ENCODE data around the gene NMUR1. TPM values are rescaled to one million over a fixed set of nuclear protein-coding genes. Genes with fewer than 3 reads are reported as not detected.

Gene NMUR1
- polyA plus RNA-seq, 1 donor (not counting 4 experiments of a cell fraction or from before 2014, with no cell fraction given), result not detected

GRCh38 chr2:231552752-231553151 is 22.5 kb upstream of the NMUR1 start:
- no peaks in the 10 kb centered on the region for H3K36me3 ChIP-seq (ENCODE audit: control insufficient read depth in 2 of 2, extremely low read depth in 1 of 2, insufficient read depth in 2 of 2, low read length in 2 of 2)
- H2AFZ ChIP-seq (ENCODE audit: control insufficient read depth, low read length), result no peak overlapping the region
- no peaks in the 10 kb centered on the region for H4K20me1 ChIP-seq (ENCODE audit: control insufficient read depth, extremely low read depth, insufficient read depth, low read length)
- H3K4me1 ChIP-seq (ENCODE audit: control insufficient read depth, extremely low read depth, insufficient read depth, low read length), result no peaks in the 10 kb centered on the region
- dilution Hi-C loops (cut with MboI; ENCODE audit: extremely low pct_ligation_motif_present, low sequenced_read_pairs), result no loop called here
- DNase-seq (ENCODE audit: low read depth, low spot score), result no peak
- TF ChIP-seq CTCF (optimal IDR thresholded peaks at IDR 0.05 in 1 of 3, IDR thresholded peaks at IDR 0.05 in 1 of 3, conservative IDR thresholded peaks at IDR 0.05 in 1 of 3; ENCODE audit: extremely low read depth in 1 of 3, insufficient read depth in 2 of 3, low read length in 3 of 3) (no peak), EZH2 (IDR thresholded peaks at IDR 0.05; ENCODE audit: low read length) (no peak)
- H3K4me3 ChIP-seq (ENCODE audit: control insufficient read depth in 2 of 3, extremely low read depth in 1 of 3, insufficient read depth in 2 of 3, low read depth in 1 of 3, low read length in 3 of 3), result no peak overlapping the region
- H3K9me1 ChIP-seq (ENCODE audit: control insufficient read depth, extremely low read depth, insufficient read depth, low read length), result no peaks in the 10 kb centered on the region
- H3K9ac ChIP-seq (ENCODE audit: control insufficient read depth, extremely low read depth, insufficient read depth, low read length), result no peak overlapping the region
- H3K4me2 ChIP-seq (ENCODE audit: control insufficient read depth, extremely low read depth, insufficient read depth, low read depth, low read length), result no peak overlapping the region
- no peaks in the 10 kb centered on the region for H3K27me3 ChIP-seq (ENCODE audit: control insufficient read depth, extremely low read depth, insufficient read depth, low read length)
- no peak for FAIRE-seq
- H3K9me3 ChIP-seq (ENCODE audit: control insufficient read depth, low read depth, low read length), result no peaks in the 10 kb centered on the region
- no peak overlapping the region for H3K27ac ChIP-seq (ENCODE audit: control insufficient read depth, insufficient read depth, low read length)
- H3K79me2 ChIP-seq (ENCODE audit: control insufficient read depth, insufficient read depth, low read length), result no peaks in the 10 kb centered on the region

- no peak for FAIRE-seq
- dilution Hi-C loops (cut with MboI; ENCODE audit: extremely low pct_ligation_motif_present, low sequenced_read_pairs), result no loop called here
These were observed 19.4 kb upstream of the NMUR1 start for GRCh38 chr2:231549446-231550239.

More at GRCh38 chr2:231549446-231550239, 19.4 kb upstream of the NMUR1 start:
- TF ChIP-seq CTCF (optimal IDR thresholded peaks at IDR 0.05 in 1 of 3, IDR thresholded peaks at IDR 0.05 in 1 of 3, conservative IDR thresholded peaks at IDR 0.05 in 1 of 3; ENCODE audit: extremely low read depth in 1 of 3, insufficient read depth in 2 of 3, low read length in 3 of 3) (no peak), EZH2 (IDR thresholded peaks at IDR 0.05; ENCODE audit: low read length) (no peak)
- Histone ChIP-seq H3K36me3 (ENCODE audit: control insufficient read depth in 2 of 2, extremely low read depth in 1 of 2, insufficient read depth in 2 of 2, low read length in 2 of 2) (no peaks in the 10 kb centered on the region), H3K9me3 (ENCODE audit: control insufficient read depth, low read depth, low read length) (no peaks in the 10 kb centered on the region), H3K27ac (ENCODE audit: control insufficient read depth, insufficient read depth, low read length) (no peak overlapping the region), H3K4me1 (ENCODE audit: control insufficient read depth, extremely low read depth, insufficient read depth, low read length) (no peaks in the 10 kb centered on the region), H3K79me2 (ENCODE audit: control insufficient read depth, insufficient read depth, low read length) (no peaks in the 10 kb centered on the region), H3K4me3 (ENCODE audit: control insufficient read depth in 2 of 3, extremely low read depth in 1 of 3, insufficient read depth in 2 of 3, low read depth in 1 of 3, low read length in 3 of 3) (no peak overlapping the region), H3K9me1 (ENCODE audit: control insufficient read depth, extremely low read depth, insufficient read depth, low read length) (no peaks in the 10 kb centered on the region), H3K4me2 (ENCODE audit: control insufficient read depth, extremely low read depth, insufficient read depth, low read depth, low read length) (no peak overlapping the region), H3K27me3 (ENCODE audit: control insufficient read depth, extremely low read depth, insufficient read depth, low read length) (no peaks in the 10 kb centered on the region), H4K20me1 (ENCODE audit: control insufficient read depth, extremely low read depth, insufficient read depth, low read length) (no peaks in the 10 kb centered on the region), H3K9ac (ENCODE audit: control insufficient read depth, extremely low read depth, insufficient read depth, low read length) (no peak overlapping the region), H2AFZ (ENCODE audit: control insufficient read depth, low read length) (no peak overlapping the region)
- DNase-seq (ENCODE audit: low read depth, low spot score), result no peak

Measured in keratinocyte (primary cell).